GM12892 (cell line): ENCODE data around the gene CDIPT. TPM values are rescaled to one million over a fixed set of nuclear protein-coding genes. Genes with fewer than 3 reads are reported as not detected.
"Not testable (repeated sequence)": the region's sequence is repeated elsewhere in the genome, so short reads cannot be mapped to it uniquely, and the experiment has no call there.

Experiments used
- DNase-seq: peaks from one replicate; pipeline ENCODE4 v3.0.0; 2011; ENCODE audit not compliant: insufficient read length
- FAIRE-seq: peaks from 2 replicates; lab custom pipeline; 2011; peaks lifted over from hg19 to GRCh38; lab: Jason Lieb, UNC
- POLR2A ChIP-seq: IDR thresholded peaks from 2 replicates; pipeline ENCODE4 v1.6.1; 2011; ENCODE audit warnings: low read depth, low read length, control low read depth
- POLR2AphosphoS5 ChIP-seq: IDR thresholded peaks from 2 replicates; pipeline ENCODE4 v1.6.1; 2011; ENCODE audit warnings: low read depth, low read length, control low read depth
- TAF1 ChIP-seq: IDR thresholded peaks from 2 replicates; pipeline ENCODE4 v1.6.1; 2011; ENCODE audit warnings: low read depth, mild to moderate bottlenecking, control low read depth, low read length, borderline replicate concordance
- polyA plus RNA-seq: library from polyadenylated mRNA; unstranded; fragments of >200 nt; gene quantifications from one replicate; pipeline ENCODE4 v1.2.1, GENCODE V29; 2012; ENCODE audit warnings: missing spikeins, inconsistent platforms; ENCODE audit not compliant: missing spikeins

The CDIPT gene, protein sequence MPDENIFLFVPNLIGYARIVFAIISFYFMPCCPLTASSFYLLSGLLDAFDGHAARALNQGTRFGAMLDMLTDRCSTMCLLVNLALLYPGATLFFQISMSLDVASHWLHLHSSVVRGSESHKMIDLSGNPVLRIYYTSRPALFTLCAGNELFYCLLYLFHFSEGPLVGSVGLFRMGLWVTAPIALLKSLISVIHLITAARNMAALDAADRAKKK
- 14.9 TPM for polyA plus RNA-seq

DNA sequence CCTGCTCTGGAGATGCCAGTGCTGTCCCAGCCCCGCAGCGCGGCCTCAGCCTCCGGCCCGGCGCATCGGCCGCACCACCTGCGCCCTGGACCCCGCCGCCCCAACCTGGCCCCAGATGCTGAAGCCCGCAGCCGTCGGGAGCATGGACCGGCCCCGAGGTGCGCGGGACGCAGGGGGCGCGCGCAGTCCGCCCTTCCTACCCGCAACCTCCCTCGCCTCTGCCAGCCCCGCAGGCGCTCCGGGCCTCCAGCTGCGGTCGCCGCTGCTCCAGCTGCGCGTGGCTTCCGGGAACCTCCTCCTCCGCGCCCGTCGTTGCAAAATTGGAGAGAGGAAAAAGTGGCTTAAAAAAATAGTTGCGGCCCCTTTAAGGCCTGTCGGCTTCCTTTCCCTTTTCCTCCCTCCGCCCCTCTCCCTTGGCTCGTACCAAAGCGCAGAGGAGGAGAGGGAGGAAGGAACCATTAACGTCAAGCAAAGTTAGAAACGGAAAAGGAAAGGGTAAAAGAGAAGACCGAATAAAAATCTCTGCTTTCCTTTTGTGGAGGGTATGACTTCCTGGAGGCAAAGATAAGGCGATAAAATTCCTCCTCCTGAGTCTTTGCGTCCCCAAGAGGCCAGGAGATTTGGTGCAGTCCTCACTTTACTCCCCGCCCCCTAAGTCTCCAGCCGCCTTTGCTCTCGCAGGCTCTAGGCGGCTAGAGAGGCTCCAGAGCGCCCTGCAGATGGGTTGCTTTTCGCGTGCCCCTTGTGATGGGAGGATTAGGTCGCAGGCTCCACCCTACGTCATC is at the start of gene CDIPT:
Gene CDIPT, minus strand, starts transcription at position 343 of the 785 bp plus-strand sequence. CDS start 369 bp downstream, outside the sequence.
- FAIRE-seq (peak; percentile 95), DNase-seq (peak; percentile 85)
- TF ChIP-seq POLR2AphosphoS5 (no peak), POLR2A (no peak), TAF1 (no peak)

DNA sequence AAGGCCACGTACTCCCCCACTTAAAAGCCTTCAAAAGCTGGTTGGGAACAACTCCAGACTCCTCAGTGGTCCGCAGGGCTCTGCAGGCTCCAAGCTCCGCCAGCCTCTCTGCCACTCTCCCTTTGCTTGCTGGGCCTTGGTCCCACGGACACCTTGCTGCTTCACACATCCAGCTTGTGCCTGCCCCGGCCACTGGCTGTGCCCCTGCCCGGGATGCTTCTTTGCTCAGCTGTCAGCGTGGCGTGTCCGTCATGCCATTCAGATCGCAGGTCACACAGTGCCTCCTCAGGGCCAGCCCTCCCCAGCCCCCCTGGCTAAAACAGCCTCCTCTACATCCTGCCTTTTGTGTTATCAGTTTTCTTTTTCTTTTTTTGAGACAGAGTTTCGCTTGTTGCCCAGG is 49.1 kb upstream of the CDIPT start:
- FAIRE-seq, result no peak
- DNase-seq, result no peak

DNA sequence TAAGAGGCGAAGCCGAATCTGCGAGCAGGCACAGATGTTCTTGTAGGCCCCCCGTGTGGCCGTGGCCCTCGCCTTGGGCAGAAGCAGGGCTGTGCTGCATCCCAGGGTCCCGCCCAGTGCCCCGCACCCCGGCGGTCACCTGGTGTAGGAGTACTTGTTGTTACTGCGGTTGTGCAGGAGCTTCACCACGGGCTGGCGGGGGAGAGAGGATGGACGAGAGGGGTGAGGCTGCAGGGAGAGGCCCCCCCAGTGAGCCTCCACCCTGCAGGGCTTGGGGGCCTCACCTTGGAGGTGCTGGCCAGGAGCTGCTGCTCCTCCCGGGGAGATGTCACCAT is 48.6 kb upstream of the CDIPT start:
- TF ChIP-seq POLR2AphosphoS5, result no peak
- TF ChIP-seq TAF1, result no peak
- no peak for TF ChIP-seq POLR2A
- DNase-seq (no peak), FAIRE-seq (no peak)

More for the DNA sequence above, 49.1 kb upstream of the CDIPT start:
- TF ChIP-seq POLR2A (no peak), POLR2AphosphoS5 (no peak), TAF1 (no peak)

DNA sequence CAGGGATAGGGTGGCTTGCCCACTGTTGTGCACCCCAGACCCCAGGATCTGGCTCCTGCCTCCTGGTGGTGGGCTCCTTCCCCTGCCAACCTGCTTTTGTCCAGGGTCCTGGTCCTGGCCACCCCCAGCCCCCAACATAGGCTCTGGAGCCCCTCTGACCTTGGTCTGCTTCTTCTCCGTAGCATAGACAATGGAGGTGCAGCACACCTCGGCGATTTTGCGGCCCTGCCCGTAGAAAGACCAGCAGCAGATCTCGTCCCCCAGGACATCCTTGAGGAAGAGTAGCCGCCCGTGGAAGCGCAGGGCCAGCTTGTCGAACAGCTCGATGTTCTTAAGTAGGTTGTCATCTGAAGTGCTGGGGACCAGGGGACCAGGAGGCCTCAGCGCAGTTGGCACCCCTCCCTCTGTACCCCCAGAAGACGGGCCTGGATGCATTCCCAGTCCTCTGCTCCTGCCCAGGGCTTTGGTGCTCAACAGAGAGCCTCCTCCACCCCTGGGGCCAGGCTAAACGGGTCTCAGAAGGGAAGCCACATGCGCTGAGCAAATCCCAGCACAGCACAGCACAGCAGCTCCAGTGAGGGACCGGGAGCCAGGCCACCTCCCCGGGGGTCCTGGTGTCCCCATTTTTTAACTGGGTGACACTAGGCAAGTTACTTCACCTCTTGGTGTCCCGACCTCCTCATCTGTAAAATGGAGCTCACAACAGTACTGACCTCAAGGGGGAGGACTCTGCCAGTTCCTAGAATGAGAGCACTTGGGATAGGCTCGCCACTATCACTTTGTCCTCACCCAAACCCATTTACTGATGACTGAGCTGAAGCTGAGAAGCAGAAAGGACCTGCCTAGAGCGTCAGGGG is 48.0 kb upstream of the CDIPT start:
- FAIRE-seq, result no peak
- TF ChIP-seq POLR2AphosphoS5 (no peak), TAF1 (no peak), POLR2A (no peak)
- no peak for DNase-seq

DNA sequence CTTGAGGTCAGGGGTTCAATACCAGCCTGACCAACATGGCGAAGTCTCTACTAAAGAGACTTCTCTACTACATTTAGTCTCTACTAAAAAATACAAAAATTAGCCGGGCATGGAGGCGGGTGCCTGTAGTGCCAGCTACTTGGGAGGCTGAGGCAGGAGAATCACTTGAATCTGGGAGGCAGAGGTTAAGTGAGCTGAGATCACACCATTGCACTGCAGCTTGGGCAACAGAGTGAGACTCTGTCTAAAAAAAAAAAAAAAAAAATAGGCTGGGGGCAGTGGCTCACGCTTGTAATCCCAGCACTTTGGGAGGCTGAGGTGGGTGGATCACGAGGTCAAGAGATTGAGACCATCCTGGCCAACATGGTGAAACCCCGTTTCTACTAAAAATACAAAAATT is 46.8 kb upstream of the CDIPT start:
- not testable (repeated sequence) for FAIRE-seq

DNA sequence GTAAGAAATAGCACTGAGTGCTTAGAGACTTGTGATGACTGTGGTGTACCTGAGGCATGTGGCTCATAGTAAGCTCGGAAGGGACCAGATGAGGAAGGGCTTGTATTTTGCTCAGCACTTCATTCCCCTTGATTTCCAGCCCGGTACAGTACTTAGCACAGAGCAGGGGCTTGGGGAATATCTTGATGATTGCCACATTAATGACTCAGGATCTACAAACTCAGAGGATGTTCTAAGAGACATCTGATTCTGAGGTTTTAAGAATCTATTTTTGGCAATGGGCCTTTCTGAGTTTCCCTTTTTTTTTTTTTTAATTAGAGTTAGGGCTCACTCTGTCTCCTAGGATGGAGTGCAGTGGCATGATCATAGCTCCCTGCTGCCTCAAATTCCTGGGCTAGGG is 46.4 kb upstream of the CDIPT start:
- no peak for TF ChIP-seq POLR2AphosphoS5
- TF ChIP-seq POLR2A, result no peak
- no peak for TF ChIP-seq TAF1
- DNase-seq (no peak), FAIRE-seq (no peak)

More for the DNA sequence above, 46.8 kb upstream of the CDIPT start:
- DNase-seq, result not testable (repeated sequence)

DNA sequence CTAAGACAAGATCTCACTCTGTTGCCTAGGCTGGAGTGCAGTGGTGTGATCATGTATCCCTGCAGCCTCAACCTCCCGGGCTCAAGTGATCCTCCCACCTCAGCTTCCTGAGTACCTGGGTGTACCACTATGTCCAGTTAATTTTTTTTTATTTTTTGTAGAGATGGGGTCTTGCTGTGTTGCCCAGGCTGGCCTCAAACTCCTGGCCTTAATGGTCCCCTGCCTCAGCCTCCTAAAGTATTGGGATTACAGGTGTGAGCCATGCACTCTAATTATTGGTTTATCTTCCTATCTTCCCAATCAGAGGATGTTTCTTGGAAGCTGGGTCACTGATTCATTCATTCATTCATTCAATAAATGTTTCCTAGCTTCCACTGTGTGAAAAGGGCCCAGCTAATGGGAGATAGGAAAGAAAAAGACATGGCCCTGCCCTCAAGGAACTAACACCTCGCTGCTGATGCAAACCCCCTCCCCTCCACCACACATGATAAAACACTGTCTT is 45.7 kb upstream of the CDIPT start:
- TF ChIP-seq TAF1 (no peak), POLR2A (no peak), POLR2AphosphoS5 (no peak)
- no peak for DNase-seq
- no peak for FAIRE-seq

DNA sequence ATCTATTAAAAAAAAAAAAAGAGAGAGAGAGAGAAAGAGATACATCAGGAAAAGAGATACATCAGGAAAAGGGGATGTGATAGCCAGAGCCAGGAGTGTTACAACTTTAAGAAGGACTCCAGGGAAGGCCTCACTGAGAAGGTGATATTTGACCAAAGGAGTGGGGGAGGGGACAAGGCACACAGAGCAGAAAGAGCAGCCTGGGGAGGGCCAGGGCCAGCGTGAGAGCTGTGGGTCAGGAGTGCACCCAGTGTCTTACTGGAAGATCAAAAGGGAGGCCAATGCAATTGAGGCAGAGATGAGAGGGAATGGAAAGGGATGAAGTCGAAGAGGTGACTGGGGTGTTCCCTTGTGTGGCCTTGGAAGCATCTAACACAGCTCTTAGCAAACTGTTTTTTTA is 44.9 kb upstream of the CDIPT start:
- TF ChIP-seq TAF1 (no peak), POLR2AphosphoS5 (no peak), POLR2A (no peak)
- FAIRE-seq, result no peak

DNA sequence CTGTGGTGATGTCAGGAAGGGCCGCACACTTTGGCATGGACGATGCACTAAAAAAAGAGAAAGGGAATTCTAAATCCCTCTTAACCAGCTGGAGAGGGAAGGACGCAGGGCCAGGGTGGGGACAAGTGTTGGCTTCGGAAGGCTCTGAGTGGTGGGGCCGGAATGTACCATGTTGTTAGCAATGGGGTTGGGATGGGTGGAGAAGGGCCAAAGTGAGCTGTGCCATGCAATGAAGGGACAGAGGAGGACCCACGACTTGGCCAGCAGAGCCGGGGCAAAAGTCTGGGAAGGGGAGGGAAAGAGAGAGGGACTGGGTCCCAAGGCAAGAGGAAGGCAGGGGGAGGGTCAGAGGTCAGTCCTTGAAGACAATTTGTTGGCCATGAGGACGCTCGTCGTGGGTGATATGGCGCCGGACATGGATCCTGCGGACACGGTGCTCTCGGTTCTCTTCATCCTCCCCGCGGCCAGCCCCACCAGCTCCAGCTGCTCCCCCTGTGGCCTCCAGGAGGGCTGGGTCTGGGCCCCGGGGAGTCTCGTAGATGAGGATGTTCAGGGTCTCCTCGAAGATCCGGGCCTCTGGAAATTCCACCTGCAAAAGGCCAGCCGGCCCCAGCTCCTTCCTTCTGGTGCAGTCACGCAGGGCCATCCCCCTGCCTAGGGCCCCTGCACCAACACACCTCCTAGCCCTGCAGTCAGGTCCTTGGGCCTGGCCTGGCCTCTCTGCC is 43.7 kb upstream of the CDIPT start:
- TF ChIP-seq POLR2A, result no peak
- TF ChIP-seq TAF1, result no peak
- no peak for TF ChIP-seq POLR2AphosphoS5
- FAIRE-seq, result no peak

More for the DNA sequence above, 44.9 kb upstream of the CDIPT start:
- DNase-seq, result no peak

DNA sequence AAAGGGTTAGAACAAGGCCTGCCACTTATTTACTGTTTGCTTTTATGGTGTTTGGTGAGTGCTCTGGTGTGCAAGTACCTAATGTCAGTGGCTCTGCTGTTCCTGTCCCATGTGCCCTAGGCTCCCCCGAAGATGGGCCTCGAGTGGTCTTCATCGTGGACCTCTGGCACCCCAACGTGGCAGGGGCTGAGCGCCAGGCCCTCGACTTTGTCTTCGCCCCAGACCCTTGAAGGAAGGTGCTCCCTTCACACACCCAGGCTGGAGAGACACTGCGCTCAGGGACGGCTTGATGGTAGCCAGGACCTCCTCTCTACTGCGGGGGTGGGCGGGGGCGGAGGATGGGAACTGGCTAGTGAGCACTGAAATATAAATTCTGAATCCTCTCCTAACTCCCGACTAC is 42.6 kb upstream of the CDIPT start:
- no peak for FAIRE-seq
- no peak for DNase-seq
- TF ChIP-seq TAF1 (no peak), POLR2AphosphoS5 (no peak)

More for the DNA sequence above, 43.7 kb upstream of the CDIPT start:
- DNase-seq, result no peak

DNA sequence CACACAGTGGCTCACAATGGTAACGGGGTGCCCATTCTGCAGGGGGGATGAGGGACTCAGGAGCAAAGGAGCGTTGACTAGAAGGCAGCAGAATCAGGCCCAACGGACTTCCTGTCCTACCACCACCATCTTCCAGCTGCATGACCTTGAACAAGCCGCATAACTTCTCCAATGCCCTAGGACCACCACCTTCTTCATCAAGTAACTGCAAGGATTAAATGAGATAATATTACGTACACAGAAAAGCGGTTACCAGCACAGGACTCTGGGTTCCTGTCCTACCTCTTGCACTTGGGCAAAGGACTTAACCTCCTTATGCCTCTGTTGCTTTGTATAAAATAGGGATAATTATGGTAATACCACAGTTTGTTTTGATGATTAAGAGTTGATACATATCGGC is 41.9 kb upstream of the CDIPT start:
- TF ChIP-seq TAF1 (no peak), POLR2A (no peak), POLR2AphosphoS5 (no peak)
- FAIRE-seq (no peak), DNase-seq (no peak)
